Endothelial cell of umbilical vein (primary cell): ENCODE data around the gene NRXN3. TPM values are rescaled to one million over a fixed set of nuclear protein-coding genes. Genes with fewer than 3 reads are reported as not detected.

Source experiments
- BruUV-seq: library from RNA; stranded (reverse); fragments of 400-500 nt; replicated peaks from 2 replicates; lab custom pipeline; 2021; lab: Mats Ljungman, UMichigan
- CTCF ChIA-PET: fragments of 300-600, 350-600 bp; sonication (Branson Sonifier 250); formaldehyde crosslinking; loops from one replicate; lab custom pipeline; 2021; ENCODE audit warnings: antibody characterized with exemption, inconsistent platforms; lab: Charles Lee
- POLR2A ChIA-PET: fragments of 300-600, 350-600 bp; sonication (Branson Sonifier 250); formaldehyde crosslinking; loops from one replicate; lab custom pipeline; 2021; ENCODE audit warnings: antibody characterized with exemption, inconsistent platforms; lab: Charles Lee
- DNase-seq: peaks from one replicate; pipeline ENCODE4 v3.0.0-alpha.2; 2011; ENCODE audit warnings: low read depth, low spot score
- FAIRE-seq: peaks from 2 replicates; lab custom pipeline; 2011; peaks lifted over from hg19 to GRCh38; lab: Jason Lieb, UNC
- H2AFZ ChIP-seq: 2 replicates; pipeline ENCODE4 v1.6.0; 2012; ENCODE audit warnings: low read depth, low read length, control low read depth, inconsistent platforms
- H3K27ac ChIP-seq: 2 replicates; pipeline ENCODE4 v1.5.1; 2011; ENCODE audit warnings: low read depth, mild to moderate bottlenecking, control low read depth, low read length, moderate library complexity; ENCODE audit not compliant: insufficient read depth
- H3K27me3 ChIP-seq, 2 experiments: 2 replicates each; pipeline versions ENCODE4 v1.6.0 to v1.6.1; 2011; ENCODE audit warnings: low read length in 2 of 2, mixed read lengths in 1 of 2; ENCODE audit not compliant: control insufficient read depth in 2 of 2, insufficient read depth in 2 of 2
- H3K36me3 ChIP-seq, 2 experiments: 2 replicates in 1 of 2; 3 replicates in 1 of 2; pipeline ENCODE4 v1.5.1; 2011; ENCODE audit warnings: low read length in 2 of 2, mild to moderate bottlenecking in 1 of 2, moderate library complexity in 1 of 2; ENCODE audit not compliant: control insufficient read depth in 2 of 2, insufficient read depth in 2 of 2; ENCODE audit errors: extremely low read depth in 1 of 2
- H3K4me1 ChIP-seq: 3 replicates; pipeline ENCODE4 v1.5.1; 2011; ENCODE audit warnings: mild to moderate bottlenecking, low read length; ENCODE audit not compliant: control insufficient read depth, insufficient read depth; ENCODE audit errors: extremely low read depth
- H3K4me2 ChIP-seq: 2 replicates; pipeline ENCODE4 v1.6.1; 2011; ENCODE audit warnings: low read length, control low read depth, mixed read lengths; ENCODE audit not compliant: insufficient read depth
- H3K4me3 ChIP-seq, 3 experiments: fragments of 200-600 bp in 1 of 3; sonication (generic), shearing (Covaris generic) in 1 of 3; replicated peaks in 1 of 3; 2 replicates each; pipeline ENCODE4 v1.5.1; 2011 to 2016; ENCODE audit warnings: control low read depth in 3 of 3, low read length in 3 of 3, mild to moderate bottlenecking in 2 of 3, inconsistent platforms in 1 of 3, low read depth in 1 of 3, moderate library complexity in 1 of 3; ENCODE audit not compliant: insufficient read depth in 1 of 3
- H3K79me2 ChIP-seq: 2 replicates; pipeline ENCODE4 v1.6.0; 2012; ENCODE audit warnings: low read length, inconsistent platforms; ENCODE audit not compliant: control insufficient read depth, insufficient read depth
- H3K9ac ChIP-seq: replicated peaks from 2 replicates; pipeline ENCODE3; 2011; ENCODE audit warnings: low read length, control low read depth; ENCODE audit not compliant: insufficient read depth; ENCODE audit errors: extremely low read depth
- H3K9me1 ChIP-seq: replicated peaks from 3 replicates; pipeline ENCODE4 v1.6.0; 2011; ENCODE audit warnings: mild to moderate bottlenecking, low read length; ENCODE audit not compliant: control insufficient read depth, insufficient read depth; ENCODE audit errors: extremely low read depth
- H3K9me3 ChIP-seq: replicated peaks from 2 replicates; pipeline ENCODE4 v1.5.1; 2012; ENCODE audit warnings: low read length, inconsistent platforms; ENCODE audit not compliant: control insufficient read depth, insufficient read depth
- H4K20me1 ChIP-seq: replicated peaks from 2 replicates; pipeline ENCODE3; 2011; ENCODE audit warnings: mild to moderate bottlenecking, low read length; ENCODE audit not compliant: control insufficient read depth, insufficient read depth; ENCODE audit errors: extremely low read depth
- GATA2 ChIP-seq: IDR thresholded peaks from 2 replicates; pipeline ENCODE4 v1.7.0; 2011; ENCODE audit warnings: low read depth, mild to moderate bottlenecking, moderate library complexity, mixed read lengths, low read length; ENCODE audit not compliant: insufficient read length, insufficient read depth
- JUN ChIP-seq: IDR thresholded peaks from 2 replicates; pipeline ENCODE4 v1.6.1; 2011; ENCODE audit warnings: borderline replicate concordance, low read depth; ENCODE audit not compliant: insufficient read length, insufficient read depth
- MYC ChIP-seq: IDR thresholded peaks from one replicate; pipeline ENCODE4 v1.6.1; 2011; ENCODE audit warnings: mild to moderate bottlenecking, low read depth, low read length
- POLR2AphosphoS5 ChIP-seq: IDR thresholded peaks from 2 replicates; pipeline ENCODE4 v1.6.1; 2012; ENCODE audit warnings: low read depth, mild to moderate bottlenecking, control low read depth, low read length, moderate library complexity; ENCODE audit not compliant: insufficient read depth
- dilution Hi-C: fragments of 300-500 bp; cut with MboI; formaldehyde crosslinking; loops from one replicate; pipeline ENCODE4 v1.15.0; 2019; ENCODE audit warnings: low sequenced_read_pairs; ENCODE audit not compliant: extremely low pct_ligation_motif_present
- intact Hi-C: fragments of 100-400 bp; cut with micrococcal nuclease; formaldehyde crosslinking; loops from one replicate; pipeline ENCODE4 v1.10.0; 2022
- polyA plus RNA-seq, 4 experiments: library from polyadenylated mRNA; depleted of rRNA in 3 of 4; stranded (reverse) in 3 of 4; unstranded in 1 of 4; fragments of >200 nt; gene quantifications; 2 replicates each; pipeline versions ENCODE4 v1.2.1 to v1.2.3, GENCODE V29; 2011 to 2012; ENCODE audit warnings: missing spikeins in 1 of 4
- total RNA-seq: library from RNA; stranded (reverse); gene quantifications from 2 replicates; pipeline ENCODE4 v1.2.3, GENCODE V29; 2021
- TF ChIP-seq, protein P1 (sequence below), 2 donors: IDR thresholded peaks; 1 replicate in 1 of 2; 2 replicates in 1 of 2; pipeline ENCODE4 v1.5.1; 2011; ENCODE audit warnings: low read length in 2 of 2, mild to moderate bottlenecking in 2 of 2, moderate library complexity in 2 of 2, control low read depth in 1 of 2, inconsistent platforms in 1 of 2, low read depth in 1 of 2; ENCODE audit not compliant: insufficient read depth in 1 of 2; ENCODE audit errors: extremely low read depth in 1 of 2

NRXN3 gene
- total and polyA plus RNA-seq, 2 donors (not counting 3 experiments of a cell fraction or from before 2014, with no cell fraction given) = 0.72 to 4.2 TPM

DNA sequence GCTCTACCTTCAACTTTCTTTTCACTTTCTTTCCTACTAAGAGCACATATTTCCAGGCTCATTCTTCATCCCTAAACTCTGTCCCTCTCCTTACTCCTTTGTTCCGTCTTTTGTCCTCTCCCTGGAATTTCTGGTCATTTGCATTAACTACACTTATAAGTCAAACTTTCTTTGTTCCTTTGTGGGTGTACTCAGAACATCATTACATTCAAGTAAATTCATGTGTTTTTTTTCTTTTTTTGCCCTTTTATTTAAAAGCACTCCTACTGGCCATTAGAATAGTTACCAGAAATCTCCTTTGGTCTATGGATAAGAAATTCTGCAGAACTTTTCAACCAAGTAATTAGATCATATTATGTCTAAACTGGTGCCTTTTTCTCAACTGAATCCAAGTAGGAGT lies 1238.5 kb downstream of the NRXN3 start:
- no TSS peak for BruUV-seq
- dilution Hi-C loops = no loop called here
- Histone ChIP-seq H3K9ac (no peak overlapping the region), H3K9me3 (no peaks in the 10 kb centered on the region), H2AFZ (no peak overlapping the region), H3K27me3 (no peaks in the 10 kb centered on the region), H4K20me1 (no peaks in the 10 kb centered on the region), H3K4me2 (no peak overlapping the region), H3K4me3 (no peak overlapping the region), H3K9me1 (no peaks in the 10 kb centered on the region), H3K27ac (no peak overlapping the region), H3K4me1 (peaks cover 4% of the 10 kb centered on the region), H3K36me3 (no peaks in the 10 kb centered on the region), H3K79me2 (no peaks in the 10 kb centered on the region)
- intact Hi-C loops = no loop called here
- no peak for FAIRE-seq
- CTCF ChIA-PET = interaction anchor here (0.7 to 1.6 kb wide), 2 partner anchors 10 to 11 kb away, joined by 4 read pairs; no protein-coding TSS in a partner anchor
- DNase-seq = no peak
- POLR2A ChIA-PET = no interaction called here
- TF ChIP-seq MYC = no peak
- TF ChIP-seq GATA2 = no peak
- TF ChIP-seq, protein P1, sequence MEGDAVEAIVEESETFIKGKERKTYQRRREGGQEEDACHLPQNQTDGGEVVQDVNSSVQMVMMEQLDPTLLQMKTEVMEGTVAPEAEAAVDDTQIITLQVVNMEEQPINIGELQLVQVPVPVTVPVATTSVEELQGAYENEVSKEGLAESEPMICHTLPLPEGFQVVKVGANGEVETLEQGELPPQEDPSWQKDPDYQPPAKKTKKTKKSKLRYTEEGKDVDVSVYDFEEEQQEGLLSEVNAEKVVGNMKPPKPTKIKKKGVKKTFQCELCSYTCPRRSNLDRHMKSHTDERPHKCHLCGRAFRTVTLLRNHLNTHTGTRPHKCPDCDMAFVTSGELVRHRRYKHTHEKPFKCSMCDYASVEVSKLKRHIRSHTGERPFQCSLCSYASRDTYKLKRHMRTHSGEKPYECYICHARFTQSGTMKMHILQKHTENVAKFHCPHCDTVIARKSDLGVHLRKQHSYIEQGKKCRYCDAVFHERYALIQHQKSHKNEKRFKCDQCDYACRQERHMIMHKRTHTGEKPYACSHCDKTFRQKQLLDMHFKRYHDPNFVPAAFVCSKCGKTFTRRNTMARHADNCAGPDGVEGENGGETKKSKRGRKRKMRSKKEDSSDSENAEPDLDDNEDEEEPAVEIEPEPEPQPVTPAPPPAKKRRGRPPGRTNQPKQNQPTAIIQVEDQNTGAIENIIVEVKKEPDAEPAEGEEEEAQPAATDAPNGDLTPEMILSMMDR (IDR thresholded peaks at IDR 0.05; ENCODE audit: extremely low read depth in 1 of 2, insufficient read depth in 1 of 2, low read depth in 1 of 2, low read length in 2 of 2) = no peak
- TF ChIP-seq POLR2AphosphoS5 = no peak
- TF ChIP-seq JUN = no peak
